Activated CD4-positive, alpha-beta T cell treated with anti-CD3 and anti-CD28 coated beads for 4 hours (primary cell): ENCODE data around the gene RAPGEF6.
"Not testable (repeated sequence)": the region's sequence is repeated elsewhere in the genome, so short reads cannot be mapped to it uniquely, and the experiment has no call there.

ENCODE experiments used
- DNase-seq, 2 donors: peaks; one replicate each; pipeline ENCODE4 v3.0.0-alpha.2; 2020

The RAPGEF6 gene

DNA sequence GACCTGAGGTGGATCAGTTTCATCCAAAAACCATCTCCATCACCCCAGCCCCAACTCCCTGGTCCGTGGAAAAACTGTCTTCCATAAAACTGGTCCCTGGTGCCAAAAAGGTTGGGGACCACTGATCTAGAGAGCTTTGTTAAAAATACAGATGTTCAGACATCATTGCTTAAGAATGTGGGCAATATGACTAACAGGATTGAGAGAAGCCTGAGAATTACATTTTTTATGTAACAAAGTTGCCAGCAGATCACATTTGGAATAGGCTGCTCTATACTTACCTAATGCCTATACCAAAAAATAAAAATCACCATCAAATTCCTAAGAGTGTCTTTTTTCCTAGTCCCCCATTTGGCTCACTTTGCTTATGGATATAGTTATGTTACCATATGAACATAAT lies 143.3 kb downstream of the RAPGEF6 start:
- no peak for DNase-seq

DNA sequence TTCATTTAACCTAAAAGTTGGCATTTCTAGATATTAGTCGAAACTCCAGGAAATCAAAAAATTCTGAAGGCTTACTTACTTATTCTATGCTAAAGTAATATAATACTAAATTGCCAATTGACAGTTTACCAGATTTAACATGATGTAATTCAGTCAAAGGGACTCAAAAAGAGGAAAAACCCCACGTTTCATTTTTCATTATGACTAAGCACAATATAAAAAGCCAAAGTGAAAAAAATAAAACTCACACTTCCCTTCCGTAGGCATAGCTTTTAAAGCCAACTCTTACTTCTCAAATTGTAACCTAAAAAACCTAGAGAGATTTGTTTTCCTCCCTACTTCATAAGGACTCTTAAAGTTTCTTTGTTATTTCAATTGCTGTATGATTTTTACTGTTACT lies 146.6 kb downstream of the RAPGEF6 start:
- no peak for DNase-seq

DNA sequence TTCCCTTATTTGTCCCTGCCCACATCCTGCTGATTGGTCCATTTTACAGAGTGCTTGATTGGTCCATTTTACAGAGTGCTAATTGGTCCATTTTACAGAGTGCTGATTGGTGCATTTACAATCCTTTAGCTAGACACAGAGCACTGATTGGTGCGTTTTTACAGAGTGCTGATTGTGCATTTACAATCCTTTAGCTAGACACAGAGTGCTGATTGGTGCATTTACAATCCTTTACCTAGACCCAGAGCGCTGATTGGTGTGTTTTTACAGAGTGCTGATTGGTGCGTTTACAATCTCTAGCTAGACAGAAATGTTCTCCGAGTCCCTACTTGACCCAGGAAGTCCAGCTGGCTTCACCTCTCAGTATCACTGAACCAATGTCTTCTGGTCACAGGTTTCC lies 147.7 kb downstream of the RAPGEF6 start:
- not testable (repeated sequence) for DNase-seq

DNA sequence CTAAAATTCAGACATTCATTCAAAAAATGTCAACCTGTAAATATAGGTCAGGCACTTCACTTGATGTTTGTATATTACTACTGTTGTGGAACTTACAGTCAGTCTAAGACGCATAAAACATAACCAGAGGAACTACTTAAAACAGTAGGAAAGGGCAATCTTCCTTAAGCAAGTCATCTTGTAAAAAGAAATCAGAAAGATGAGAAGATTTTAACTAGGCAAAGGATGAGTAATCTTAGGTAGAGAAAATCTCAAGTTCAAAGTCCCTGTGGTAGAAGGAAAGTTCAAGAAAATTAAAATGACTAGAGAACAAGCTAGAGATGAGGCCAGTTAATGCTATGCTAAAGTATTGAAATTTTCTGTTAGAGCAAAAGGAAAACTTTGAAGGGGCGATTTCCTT lies 152.4 kb downstream of the RAPGEF6 start:
- DNase-seq = no peak

DNA sequence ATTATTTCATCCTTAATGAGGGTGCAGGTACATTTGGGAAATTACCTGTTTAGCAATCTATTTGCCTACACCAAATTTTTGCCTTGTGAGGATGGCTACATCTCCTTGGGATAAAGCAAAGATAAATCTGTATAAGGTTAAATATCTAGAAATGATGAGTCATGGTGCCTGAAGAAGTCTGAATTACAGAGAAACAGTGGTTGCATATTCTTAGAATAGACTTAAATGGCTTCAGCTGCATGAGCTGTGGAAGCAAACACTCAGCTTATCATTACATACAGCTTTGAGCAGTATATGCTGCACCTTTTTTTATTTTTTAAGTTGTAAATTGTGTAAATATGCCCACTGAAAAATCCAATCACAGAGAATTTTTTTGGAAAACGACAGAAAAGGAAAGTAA lies 153.5 kb downstream of the RAPGEF6 start:
- DNase-seq = no peak

DNA sequence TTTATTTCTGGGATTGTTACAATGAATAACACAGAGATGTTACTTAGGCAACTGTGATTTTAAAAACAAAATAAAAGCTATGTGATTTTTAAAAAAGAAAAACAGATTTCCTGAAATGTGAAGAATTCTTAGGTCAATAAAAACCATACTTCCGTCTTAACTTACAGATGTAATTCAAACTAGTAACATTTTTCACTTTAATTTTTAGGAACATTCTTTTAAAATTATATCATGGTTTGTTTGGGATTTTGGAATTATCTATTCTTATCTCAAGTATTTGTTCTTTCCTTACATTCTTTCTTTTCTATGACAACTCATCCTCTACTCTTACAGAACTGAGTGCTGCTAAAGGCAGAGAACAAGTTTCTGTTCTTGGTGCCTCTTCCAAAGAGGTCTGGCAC lies 159.5 kb downstream of the RAPGEF6 start:
- DNase-seq = no peak

DNA sequence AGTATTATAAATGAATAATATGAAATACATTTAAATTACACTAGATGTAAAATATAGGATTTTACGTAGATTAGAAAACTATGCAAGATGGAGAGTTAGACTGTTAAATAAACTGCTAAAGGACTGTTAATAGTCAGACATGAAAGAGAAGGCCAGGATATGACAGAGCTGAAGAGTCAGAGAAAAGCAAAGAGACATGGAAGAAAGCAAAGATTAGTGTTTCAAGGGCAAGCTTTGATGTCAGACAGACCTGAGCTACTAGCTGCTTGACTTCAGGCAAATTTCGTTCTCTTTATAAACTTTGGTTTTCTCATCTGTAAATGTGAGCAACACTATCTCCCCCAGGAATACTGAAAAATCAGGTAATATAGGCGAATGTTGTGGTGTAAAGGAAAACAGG lies 161.3 kb downstream of the RAPGEF6 start:
- DNase-seq = no peak

DNA sequence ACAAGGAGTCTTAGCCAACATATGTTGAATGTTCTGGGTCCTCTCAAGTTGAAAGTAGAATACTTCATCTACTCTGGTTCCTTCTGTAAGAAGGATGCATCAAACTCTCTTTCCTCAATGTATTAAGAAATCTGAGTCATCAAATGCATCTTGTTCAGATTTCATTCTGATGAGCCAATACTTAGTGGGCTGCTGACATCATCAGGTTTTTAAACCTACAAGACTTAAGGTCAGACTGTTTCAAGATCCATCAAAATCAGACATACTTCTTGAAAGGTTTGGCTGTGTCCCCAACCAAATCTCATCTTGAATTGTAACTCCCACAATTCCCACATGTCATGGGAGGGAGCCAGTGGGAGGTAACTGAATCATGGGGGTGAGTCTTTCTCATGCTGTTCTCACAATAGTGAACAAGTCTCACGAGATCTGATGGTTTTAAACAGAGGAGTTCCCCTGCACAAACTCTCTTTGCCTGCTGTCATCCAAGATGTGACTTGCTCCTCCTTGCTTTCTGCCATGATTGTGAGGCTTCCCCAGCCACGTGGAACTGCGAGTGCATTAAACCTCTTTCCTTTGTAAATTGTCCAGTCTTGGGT lies 168.8 kb downstream of the RAPGEF6 start:
- peak in 1 of 2 donors; percentile 22 for DNase-seq

DNA sequence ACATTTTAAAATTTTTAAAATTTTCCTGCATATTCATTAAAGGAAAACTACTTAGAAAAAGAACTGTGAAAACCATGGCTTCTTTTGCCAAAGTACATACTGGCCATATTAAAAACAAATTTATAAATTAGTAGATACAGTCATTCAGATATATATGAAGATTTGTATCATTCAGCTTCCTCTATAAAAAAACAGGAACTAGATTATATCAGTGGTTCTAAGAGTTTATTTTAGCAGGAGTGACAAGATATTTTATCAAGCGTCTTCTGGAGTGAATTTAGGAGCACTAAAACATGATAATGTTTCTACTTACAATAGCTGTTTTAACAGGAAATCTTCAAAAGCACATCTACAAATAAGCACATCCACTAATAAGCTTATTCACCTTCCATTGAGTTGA lies 171.4 kb downstream of the RAPGEF6 start:
- DNase-seq = no peak

DNA sequence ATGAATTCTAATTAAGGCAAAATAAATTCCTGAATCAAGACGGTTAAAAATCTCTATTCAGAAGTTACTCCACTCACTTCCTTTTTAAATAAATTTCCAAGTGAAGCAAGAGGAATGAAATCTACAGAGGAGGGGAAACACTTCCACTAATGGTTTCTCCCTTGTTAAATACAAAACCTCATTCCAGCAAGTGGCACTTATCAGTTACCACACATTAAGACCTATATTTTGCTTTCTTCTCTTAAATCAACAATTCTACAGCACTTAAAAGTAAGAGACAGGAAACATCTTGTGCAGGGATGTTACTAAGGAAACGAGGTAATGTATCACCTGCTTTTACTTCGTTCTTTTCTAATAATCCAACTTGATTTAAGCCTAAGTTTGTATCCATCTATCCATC lies 172.6 kb downstream of the RAPGEF6 start:
- DNase-seq = no peak

DNA sequence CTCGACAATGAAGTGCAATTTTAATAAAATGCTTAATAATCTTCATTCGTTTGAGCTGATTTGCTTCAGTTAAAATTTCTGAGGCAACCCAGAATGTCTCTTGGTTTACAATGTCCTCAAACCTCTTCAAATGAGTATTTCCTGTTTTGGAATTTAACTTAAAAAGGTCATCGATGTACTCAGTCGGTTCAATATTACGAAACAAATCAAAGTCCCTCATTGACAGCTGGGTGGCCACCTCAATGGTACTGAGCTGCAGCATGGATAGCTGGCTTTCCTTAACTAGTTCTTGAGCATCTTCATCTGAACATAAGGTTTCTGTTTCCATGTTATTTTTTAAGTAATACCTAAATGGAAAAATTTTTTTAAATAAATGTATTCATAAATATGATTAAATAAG lies 173.3 kb downstream of the RAPGEF6 start:
- no peak for DNase-seq

DNA sequence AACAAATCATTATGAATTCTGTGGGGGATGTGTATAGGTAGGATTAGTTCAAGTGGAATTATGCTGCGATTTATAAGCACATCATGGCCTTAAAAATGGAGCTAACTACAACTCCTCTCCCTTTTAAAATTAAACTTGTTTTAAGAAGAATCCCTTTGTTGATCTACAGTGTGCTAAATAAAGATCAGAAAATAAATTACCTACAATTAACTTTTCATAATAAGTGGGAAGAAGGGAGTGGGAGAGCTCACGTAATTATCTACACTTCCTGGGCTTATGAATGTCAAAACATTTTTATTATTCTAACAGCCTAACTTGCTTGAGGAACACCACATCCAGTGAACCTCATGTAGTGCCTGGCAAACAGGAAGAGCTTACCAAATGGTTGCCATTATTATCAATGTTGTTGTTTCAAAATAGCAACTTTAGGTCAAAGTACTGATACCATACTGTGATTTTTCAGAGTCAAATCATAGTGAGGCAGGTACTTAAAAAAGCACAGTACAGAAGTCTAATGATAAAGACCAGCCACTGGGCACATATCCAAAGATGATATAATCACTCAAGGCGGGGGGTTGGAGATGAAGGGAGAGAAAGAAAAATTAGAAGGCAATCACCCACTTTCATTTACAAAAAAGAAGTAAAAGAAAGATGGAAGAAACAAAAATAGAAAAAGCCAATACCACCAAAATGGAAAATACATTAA lies 174.0 kb downstream of the RAPGEF6 start:
- no peak for DNase-seq

DNA sequence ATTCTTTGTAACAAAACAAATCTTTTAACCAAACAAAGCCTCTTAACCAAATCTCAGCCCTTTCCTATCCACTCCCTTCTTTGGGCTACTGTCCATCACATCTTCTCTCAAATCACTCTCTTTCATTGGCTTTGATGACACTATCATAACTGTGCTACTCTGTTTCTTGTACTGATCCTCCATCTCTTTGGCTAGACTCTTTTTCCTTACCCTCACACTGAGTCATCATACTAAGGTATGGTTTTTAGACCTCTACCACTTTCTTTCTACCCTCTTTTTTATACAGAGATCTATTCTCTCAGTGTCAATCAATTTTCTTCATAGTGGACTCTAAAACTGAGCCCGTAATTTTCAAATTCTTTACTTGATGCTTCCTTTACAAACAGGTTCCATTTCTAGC lies 174.9 kb downstream of the RAPGEF6 start:
- no peak for DNase-seq

DNA sequence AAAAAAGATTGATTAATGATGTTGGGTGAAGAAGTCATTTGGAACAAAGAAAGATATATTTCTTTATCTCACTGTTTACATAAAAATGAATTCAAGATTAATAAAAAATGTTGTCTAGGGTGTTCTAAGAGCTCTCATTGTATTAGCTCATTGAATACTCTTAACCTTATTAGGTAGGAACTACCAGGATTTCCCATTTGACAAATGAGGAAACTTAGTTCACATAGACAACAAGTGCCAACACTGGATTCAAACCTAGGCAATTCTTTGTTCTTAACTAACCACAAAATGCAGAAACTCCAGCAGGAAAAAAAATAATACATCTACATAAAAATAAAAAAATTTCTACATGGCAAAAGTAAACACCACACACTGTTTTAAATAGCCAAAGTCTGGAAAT lies 175.8 kb downstream of the RAPGEF6 start:
- DNase-seq = no peak

DNA sequence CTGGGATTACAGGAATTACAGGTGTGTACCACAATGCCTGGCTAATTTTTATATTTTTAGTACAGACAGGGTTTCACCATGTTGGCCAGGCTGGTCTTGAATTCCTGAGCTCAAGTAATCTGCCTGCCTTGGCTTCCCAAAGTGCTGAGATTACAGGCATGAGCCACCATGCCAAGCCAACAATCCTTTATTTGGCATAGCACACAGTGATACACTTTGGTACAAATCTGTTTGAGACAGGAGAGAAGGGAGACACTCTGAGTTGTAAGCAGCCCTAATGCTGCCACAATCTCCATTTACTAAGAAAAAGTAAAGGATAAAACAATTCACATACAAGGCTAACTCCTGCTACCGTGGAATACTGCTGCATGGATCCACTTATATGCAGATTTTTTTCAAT lies 177.8 kb downstream of the RAPGEF6 start:
- no peak for DNase-seq

DNA sequence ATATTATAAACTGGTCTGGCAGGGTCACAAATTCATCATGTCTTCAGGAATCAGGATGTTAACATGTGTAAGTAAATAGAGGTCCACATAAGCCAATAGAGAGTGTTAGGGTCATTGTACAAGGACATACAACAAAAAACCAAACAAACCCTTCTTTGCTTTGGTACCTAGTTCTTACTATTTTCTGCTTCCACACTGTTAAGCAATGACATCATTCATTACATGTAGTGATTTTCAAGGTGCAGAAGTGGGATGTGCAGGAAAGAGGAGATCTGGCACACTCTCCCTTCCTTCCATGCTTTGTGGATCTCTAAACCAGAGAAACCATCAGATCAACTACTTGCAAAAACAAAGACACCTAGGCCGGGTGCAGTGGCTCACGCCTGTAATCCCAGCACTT lies 184.1 kb downstream of the RAPGEF6 start:
- DNase-seq = no peak

DNA sequence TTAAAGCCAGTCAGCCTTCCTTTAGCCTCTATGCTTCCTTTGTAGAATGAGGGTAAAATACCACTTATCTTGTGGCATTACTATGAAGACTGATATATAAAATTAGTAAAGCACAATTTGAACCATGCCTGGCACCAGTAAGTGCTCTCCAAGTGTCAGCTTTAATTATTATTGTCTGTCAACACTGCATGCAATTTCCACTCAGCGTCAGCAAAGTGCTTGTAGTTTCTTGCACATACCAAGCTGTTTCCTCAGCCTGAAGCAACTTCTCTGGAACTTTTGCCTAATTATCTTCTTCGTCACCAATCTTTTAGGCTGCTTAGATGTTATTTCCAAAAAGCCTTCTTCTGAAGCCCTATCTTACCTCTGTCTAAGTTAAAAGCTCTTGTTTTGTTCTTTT lies 193.8 kb downstream of the RAPGEF6 start:
- DNase-seq = no peak

DNA sequence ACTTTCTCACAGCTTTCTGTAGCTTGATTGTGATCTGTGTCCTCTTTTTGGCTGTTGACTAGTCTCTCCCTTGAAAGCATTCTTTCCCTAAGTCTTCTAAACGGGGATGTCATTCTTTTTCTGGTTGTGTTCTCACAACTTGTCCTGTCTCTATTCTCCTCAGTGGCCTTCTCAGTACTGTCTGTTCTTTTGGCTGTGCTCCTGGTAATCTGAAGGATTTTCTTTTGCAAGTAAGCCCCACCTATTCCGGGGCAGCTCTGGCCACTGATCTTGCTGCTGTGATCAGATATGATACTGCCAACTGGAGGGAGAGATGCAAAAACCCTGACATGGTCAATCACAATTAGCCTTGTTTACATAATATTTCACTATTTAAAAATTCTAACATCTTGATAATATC lies 198.9 kb downstream of the RAPGEF6 start:
- DNase-seq = no peak

DNA sequence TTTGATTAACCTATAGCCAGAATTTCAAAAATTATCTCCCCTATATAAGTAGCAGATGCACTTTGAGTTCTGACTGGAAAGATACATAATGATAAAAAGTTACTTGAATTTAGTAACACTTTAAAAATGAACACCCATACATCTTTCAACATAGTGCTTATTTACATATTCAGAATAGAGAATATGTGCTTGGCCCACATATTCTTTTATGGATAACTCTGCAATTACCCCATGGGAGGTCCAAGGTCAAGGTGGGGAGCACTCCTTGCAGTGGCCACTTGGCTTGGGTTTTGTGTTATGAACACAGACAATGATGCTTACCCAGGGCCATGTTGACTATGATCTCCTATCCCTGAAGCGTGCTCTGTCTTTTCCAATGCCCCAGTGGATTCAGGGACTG lies 201.9 kb downstream of the RAPGEF6 start:
- DNase-seq = no peak

DNA sequence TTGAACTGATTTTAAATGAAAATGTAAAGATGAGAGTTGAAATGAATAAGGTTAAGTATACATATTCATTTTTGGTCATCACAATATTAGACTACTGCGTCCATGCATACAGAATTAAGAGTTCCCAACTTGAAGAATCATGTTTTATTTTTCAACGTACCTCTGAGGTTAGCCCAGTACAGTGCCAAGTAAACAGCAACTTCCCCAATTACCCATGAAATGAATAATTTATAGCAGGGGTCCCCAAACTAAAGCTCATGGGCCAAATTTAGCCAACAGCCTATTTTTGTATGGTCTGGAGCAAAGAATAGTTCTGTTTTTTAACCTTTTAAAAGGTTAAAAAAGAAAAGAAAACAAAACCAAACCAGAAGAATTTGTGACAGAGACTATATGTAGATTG lies 203.2 kb downstream of the RAPGEF6 start:
- no peak for DNase-seq

DNA sequence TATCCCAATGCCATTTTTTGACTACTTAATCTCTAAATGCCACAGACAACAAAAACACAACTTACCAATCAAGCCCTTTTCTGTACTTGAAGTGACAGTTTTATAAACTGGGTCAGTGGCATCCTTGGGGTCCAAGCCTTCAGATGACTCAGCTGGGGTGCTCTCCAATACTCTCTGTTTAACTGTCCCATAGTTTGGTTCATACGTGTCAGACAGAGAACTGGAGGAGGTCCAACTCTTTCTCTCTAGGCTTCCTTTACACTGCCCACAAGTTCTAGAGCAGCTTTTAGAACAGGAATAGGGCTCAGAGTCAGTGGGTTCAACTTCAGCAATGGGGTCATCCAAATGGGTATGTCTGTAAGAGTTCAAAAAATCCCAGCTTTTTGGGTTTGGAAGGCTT lies 204.2 kb downstream of the RAPGEF6 start:
- DNase-seq = no peak

DNA sequence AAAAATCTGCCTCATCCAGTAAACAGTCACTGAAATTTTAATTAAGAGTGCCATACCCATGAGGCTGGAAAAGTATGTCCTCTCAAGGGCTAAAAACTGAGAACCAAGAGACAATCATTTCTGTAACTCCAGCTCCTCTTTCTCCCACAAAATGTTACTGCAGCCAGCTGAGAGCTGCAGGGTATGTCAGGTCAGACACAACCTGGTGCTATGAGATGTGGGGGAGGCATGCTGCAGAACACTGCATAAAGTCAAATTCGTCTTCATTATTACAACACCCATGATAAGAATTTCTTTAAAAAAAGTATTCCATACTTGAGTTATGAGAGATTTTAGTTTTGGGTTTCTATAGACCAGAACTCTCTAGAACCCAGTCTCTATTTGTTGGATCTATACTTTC lies 209.0 kb downstream of the RAPGEF6 start:
- DNase-seq = no peak

DNA sequence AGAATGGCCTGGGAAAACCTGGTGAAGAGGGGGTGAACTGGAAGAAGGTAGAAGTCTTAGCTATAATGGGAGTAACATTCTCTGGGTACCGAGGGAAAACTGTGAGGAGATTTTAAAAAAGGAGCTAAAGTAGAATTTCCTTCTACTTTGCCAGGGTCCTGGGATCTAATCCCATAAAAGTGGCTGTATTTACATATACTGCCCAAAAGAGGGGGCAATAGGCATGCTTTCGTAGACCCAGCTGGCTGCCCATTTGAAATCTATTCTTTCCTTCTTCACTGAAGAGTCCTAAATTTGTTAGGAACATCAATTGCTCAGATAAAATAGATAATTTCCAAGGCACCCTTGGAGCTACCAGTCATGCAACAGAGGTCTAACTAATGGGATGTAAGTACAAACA lies 212.0 kb downstream of the RAPGEF6 start:
- DNase-seq = no peak

DNA sequence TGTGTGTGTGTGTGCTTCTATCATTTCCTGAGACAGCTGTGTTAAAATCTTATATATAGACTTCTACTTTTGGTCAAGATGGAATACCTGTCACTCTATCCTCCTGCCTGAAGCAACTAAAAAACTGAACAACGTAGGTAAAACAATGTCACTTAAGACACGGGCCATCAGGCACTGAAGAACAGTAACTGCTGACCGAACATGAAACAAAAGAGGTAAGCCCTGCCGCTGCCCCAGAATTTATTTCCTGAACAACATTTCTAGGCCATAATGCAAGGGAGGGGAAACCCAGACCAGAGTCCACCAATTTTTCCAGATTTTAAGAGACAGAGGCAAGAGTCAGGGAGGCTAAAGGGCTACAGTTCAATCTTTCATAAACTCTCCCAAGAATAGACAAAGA lies 215.2 kb downstream of the RAPGEF6 start:
- no peak for DNase-seq

DNA sequence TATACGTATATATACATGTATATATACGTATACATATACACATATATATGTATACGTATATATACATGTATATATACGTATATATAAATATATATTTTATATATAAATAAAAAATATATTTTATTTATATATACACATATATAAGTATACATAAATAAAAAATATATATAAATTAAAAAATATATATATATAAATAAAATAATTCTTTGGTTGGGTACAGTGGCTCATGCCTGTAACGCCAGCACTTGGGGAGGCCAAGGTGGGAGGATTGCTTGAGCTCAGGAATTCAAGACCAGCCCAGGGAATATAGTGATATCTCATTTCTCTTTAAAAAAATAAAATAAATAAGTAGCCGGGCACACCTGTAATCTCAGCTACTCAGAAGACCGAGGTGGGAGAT lies 216.2 kb downstream of the RAPGEF6 start:
- no peak for DNase-seq
